Thoracic aorta (tissue), 2 donors: ENCODE measurements around the gene C4orf17. TPM values are rescaled to one million over a fixed set of nuclear protein-coding genes. Genes with fewer than 3 reads are reported as not detected.
"Not testable (repeated sequence)": the region's sequence is repeated elsewhere in the genome, so short reads cannot be mapped to it uniquely, and the experiment has no call there.

ENCODE experiments used
- ATAC-seq: fragments of 150-250 bp; one replicate; pipeline ENCODE4 v1.8.0; 2017; ENCODE audit warnings: low read depth; ENCODE audit not compliant: insufficient number of reproducible peaks, low FRiP score
- DNase-seq: peaks from one replicate; pipeline ENCODE4 v3.0.0-alpha.2; 2020; ENCODE audit warnings: low spot score
- H3K27ac ChIP-seq, 2 donors: fragments of 200-600 bp; sonication (generic); 1 replicate in 1 of 2; 2 replicates in 1 of 2; pipeline ENCODE4 v1.5.1; 2016; ENCODE audit warnings: mild to moderate bottlenecking in 2 of 2, moderate library complexity in 2 of 2
- H3K27me3 ChIP-seq: fragments of 200-600 bp; sonication (generic); replicated peaks from 2 replicates; pipeline ENCODE4 v1.6.0; 2016; ENCODE audit warnings: mild to moderate bottlenecking; ENCODE audit not compliant: insufficient read depth
- H3K36me3 ChIP-seq: fragments of 200-600 bp; sonication (generic); one replicate; pipeline ENCODE4 v1.5.1; 2016
- H3K4me1 ChIP-seq, 2 donors: fragments of 200-600 bp; sonication (generic); 1 replicate in 1 of 2; 2 replicates in 1 of 2; pipeline versions ENCODE4 v1.5.1 to v1.6.0; 2016; ENCODE audit warnings: low read depth in 2 of 2, mild to moderate bottlenecking in 1 of 2; ENCODE audit not compliant: control insufficient read depth in 1 of 2
- H3K4me3 ChIP-seq: fragments of 200-600 bp; sonication (generic); 2 replicates; pipeline ENCODE4 v1.5.1; 2016; ENCODE audit warnings: mild to moderate bottlenecking
- H3K9me3 ChIP-seq: fragments of 200-600 bp; sonication (generic); 2 replicates; pipeline ENCODE4 v1.5.1; 2016
- CTCF ChIP-seq: fragments of 200-600 bp; sonication (generic); IDR thresholded peaks from one replicate; pipeline ENCODE4 v1.5.1; 2019; ENCODE audit warnings: antibody characterized with exemption
- total RNA-seq, 2 donors: library from RNA; depleted of rRNA; stranded (reverse); fragments of >200 nt; gene quantifications; one replicate each; pipeline versions ENCODE4 v1.1.0 to v1.2.3, GENCODE V29; 2016

The C4orf17 gene
- total RNA-seq, 2 donors from 2014 or later = not detected

- no peak for DNase-seq
- ATAC-seq = no peak
- no peak for TF ChIP-seq CTCF
- H3K27ac ChIP-seq = no peak overlapping the region
- no peaks in the 10 kb centered on the region for H3K27me3 ChIP-seq
- H3K4me3 ChIP-seq = no peak overlapping the region
- no peaks in the 10 kb centered on the region for H3K9me3 ChIP-seq
- no peaks in the 10 kb centered on the region for H3K4me1 ChIP-seq
- H3K36me3 ChIP-seq = no peaks in the 10 kb centered on the region
Observed at GRCh38 chr4:99507762-99508161, 3.1 kb upstream of the C4orf17 start.

GRCh38 chr4:99518601-99519295 is 7.9 kb downstream of the C4orf17 start:
- H3K27me3 ChIP-seq = no peaks in the 10 kb centered on the region
- DNase-seq (no peak), ATAC-seq (no peak)
- no peaks in the 10 kb centered on the region for H3K9me3 ChIP-seq
- no peaks in the 10 kb centered on the region for H3K36me3 ChIP-seq
- H3K4me1 ChIP-seq = no peaks in the 10 kb centered on the region
- H3K27ac ChIP-seq = no peak overlapping the region
- no peak overlapping the region for H3K4me3 ChIP-seq
- TF ChIP-seq CTCF = no peak

GRCh38 chr4:99529228-99529627 is 18.4 kb downstream of the C4orf17 start:
- no peaks in the 10 kb centered on the region for H3K36me3 ChIP-seq
- TF ChIP-seq CTCF = no peak
- H3K9me3 ChIP-seq = no peaks in the 10 kb centered on the region
- no peak for ATAC-seq
- DNase-seq = no peak
- no peaks in the 10 kb centered on the region for H3K27me3 ChIP-seq
- H3K4me3 ChIP-seq = no peak overlapping the region
- H3K4me1 ChIP-seq = no peaks in the 10 kb centered on the region
- H3K27ac ChIP-seq = no peak overlapping the region

- ATAC-seq = no peak
- Histone ChIP-seq H3K4me1 (no peaks in the 10 kb centered on the region), H3K9me3 (no peaks in the 10 kb centered on the region), H3K36me3 (no peaks in the 10 kb centered on the region), H3K27ac (no peak overlapping the region), H3K27me3 (no peaks in the 10 kb centered on the region), H3K4me3 (no peak overlapping the region)
- TF ChIP-seq CTCF = no peak
- DNase-seq = no peak
Observed at GRCh38 chr4:99529956-99530355, 19.1 kb downstream of the C4orf17 start.

GRCh38 chr4:99534699-99535098 is 23.9 kb downstream of the C4orf17 start:
- DNase-seq, H3K27me3 ChIP-seq, ATAC-seq, H3K36me3 ChIP-seq, H3K4me1 ChIP-seq, H3K4me3 ChIP-seq, H3K9me3 ChIP-seq, H3K27ac ChIP-seq: not testable (repeated sequence)

GRCh38 chr4:99536271-99536670 is 25.4 kb downstream of the C4orf17 start:
- H3K36me3 ChIP-seq = no peaks in the 10 kb centered on the region
- H3K27me3 ChIP-seq = no peaks in the 10 kb centered on the region
- no peak overlapping the region for H3K27ac ChIP-seq
- H3K9me3 ChIP-seq = no peaks in the 10 kb centered on the region
- no peak for ATAC-seq
- H3K4me3 ChIP-seq = no peak overlapping the region
- no peak for TF ChIP-seq CTCF
- DNase-seq = no peak
- no peaks in the 10 kb centered on the region for H3K4me1 ChIP-seq
